ENCODE measurements around the gene CCN6.

The CCN6 gene

DNA sequence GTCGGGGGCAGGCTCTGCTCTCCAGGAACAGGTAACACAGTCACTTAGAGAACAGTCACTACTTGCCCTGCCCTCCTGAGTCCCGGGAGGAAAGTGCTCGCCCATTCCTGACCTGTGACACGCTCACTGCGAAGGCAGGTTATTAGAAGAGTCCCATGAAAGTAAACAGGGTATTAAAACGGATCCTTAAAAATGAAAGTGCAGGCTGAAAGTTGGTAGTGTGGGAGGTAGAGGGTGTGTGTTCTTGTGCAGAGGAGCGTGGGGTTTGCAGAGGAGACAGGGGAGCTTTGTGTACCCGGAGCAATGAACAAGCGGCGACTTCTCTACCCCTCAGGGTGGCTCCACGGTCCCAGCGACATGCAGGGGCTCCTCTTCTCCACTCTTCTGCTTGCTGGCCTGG lies at the start of gene CCN6:
CCN6 (plus strand) TSS at position 104 of the 400 bp plus-strand sequence; CDS start at position 358, 254 bp downstream.
- in situ Hi-C loops (cut with HindIII; ENCODE audit: low sequenced_read_pairs), result no loop called here
- no peak for DNase-seq (ENCODE audit: low read depth)
- no peak within 1 kb of the TSS for H3K4me3 ChIP-seq (ENCODE audit: low read depth, low read length)
- TF ChIP-seq, protein P1, sequence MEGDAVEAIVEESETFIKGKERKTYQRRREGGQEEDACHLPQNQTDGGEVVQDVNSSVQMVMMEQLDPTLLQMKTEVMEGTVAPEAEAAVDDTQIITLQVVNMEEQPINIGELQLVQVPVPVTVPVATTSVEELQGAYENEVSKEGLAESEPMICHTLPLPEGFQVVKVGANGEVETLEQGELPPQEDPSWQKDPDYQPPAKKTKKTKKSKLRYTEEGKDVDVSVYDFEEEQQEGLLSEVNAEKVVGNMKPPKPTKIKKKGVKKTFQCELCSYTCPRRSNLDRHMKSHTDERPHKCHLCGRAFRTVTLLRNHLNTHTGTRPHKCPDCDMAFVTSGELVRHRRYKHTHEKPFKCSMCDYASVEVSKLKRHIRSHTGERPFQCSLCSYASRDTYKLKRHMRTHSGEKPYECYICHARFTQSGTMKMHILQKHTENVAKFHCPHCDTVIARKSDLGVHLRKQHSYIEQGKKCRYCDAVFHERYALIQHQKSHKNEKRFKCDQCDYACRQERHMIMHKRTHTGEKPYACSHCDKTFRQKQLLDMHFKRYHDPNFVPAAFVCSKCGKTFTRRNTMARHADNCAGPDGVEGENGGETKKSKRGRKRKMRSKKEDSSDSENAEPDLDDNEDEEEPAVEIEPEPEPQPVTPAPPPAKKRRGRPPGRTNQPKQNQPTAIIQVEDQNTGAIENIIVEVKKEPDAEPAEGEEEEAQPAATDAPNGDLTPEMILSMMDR (IDR thresholded peaks at IDR 0.05; ENCODE audit: low read depth, low read length, missing control alignments), result no peak

DNA sequence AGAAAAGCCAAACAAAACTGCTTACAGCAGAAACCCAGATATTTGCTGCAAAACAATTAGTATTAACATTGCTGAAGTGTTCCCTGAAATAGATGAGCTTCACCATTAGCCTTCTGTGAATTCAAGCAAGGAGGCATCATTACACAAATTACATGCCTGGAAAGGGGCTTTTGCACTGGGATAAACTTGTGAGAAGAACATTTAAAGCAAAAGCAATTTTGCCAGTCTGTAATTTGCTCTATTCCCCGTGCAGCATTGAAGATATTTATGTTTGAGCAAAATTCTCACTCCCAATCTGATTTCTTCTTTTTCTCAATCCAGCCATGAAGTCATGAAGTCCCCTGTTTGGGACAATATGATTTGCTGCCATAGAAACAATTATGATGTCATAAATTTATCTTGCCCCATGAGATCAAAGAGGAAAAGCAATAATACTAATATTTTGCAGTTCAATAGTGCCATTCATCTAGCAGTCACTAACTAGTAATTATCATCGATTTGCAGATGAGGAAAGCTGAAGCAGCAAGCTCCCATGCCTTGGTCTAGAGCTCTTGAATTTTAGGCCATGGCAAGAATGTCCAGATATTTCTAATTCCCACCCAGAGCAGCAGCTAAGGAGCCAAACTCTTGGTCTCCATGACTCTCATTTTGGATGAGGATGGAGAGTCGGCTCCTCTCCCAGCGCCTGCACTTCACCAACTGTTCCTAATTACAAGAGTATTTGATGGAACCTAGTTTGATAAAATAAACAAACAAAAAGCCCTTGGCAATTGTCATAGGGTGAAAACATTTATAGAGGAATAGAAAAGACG lies 49.5 kb upstream of the CCN6 start:
- in situ Hi-C loops (cut with HindIII; ENCODE audit: low sequenced_read_pairs), result no loop called here
- H3K4me3 ChIP-seq (ENCODE audit: low read depth, low read length), result no peak overlapping the region
- TF ChIP-seq, protein P1 (IDR thresholded peaks at IDR 0.05; ENCODE audit: low read depth, low read length, missing control alignments), result no peak
- no peak for DNase-seq (ENCODE audit: low read depth)

DNA sequence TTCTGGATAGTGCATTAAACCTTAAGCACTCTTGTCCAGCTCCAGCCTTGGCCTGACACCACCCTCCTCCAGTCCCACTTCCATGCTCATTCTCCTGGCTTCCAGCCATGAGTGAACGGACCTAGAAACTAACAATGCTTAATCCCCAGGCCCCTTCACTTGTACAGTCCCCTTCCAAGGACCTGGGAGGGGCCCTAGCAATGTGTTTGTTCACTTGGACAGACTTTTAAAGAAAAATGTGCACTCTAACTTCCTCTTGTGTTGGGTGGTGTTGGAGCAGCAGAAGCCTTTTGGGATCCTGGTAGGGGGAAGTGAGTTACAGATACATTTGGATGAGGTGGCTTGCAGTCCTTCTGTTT lies 48.9 kb upstream of the CCN6 start:
- no peak for DNase-seq (ENCODE audit: low read depth)
- TF ChIP-seq, protein P1 (IDR thresholded peaks at IDR 0.05; ENCODE audit: low read depth, low read length, missing control alignments), result no peak
- H3K4me3 ChIP-seq (ENCODE audit: low read depth, low read length), result no peak overlapping the region
- in situ Hi-C loops (cut with HindIII; ENCODE audit: low sequenced_read_pairs), result no loop called here

DNA sequence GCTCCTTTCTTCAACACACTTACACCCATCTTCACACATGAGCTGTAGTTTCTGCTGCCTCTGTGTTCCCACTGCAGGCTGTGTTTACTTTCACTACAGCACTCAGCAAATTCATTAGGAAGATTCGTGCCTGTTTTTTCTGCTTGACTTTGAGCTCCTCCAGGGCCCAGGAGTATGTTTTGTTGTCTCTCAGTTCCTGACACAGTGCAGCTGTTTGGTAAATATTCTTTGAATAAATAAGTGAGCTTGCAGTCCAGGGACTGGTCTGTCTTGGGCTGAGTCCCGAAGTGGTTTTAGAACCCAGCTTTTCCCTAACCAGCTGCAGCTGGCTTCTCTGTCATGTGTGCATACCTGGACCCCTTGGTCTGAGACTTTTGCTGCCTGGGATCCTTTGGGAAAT lies 46.6 kb upstream of the CCN6 start:
- TF ChIP-seq, protein P1 (IDR thresholded peaks at IDR 0.05; ENCODE audit: low read depth, low read length, missing control alignments), result no peak
- DNase-seq (ENCODE audit: low read depth), result no peak
- in situ Hi-C loops (cut with HindIII; ENCODE audit: low sequenced_read_pairs), result no loop called here
- no peak overlapping the region for H3K4me3 ChIP-seq (ENCODE audit: low read depth, low read length)

DNA sequence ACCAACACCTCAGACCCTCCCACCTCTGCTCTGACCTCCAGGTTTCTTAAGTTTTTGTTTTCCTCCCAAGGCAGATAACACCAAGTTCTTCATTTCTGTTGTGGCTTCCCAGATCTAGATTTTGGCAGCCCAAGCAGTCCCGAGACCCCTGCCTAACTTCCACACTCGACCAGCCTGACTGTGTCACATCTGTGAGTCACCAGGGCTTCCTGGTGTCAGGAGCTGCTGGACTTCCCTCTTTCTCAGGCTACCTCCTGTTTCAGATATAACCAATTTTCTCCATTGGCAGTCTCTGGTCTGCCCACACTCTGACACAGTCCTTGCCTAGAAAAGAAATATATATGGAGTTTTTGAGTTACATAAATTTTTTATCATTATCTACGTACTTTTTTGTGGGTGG lies 46.1 kb upstream of the CCN6 start:
- TF ChIP-seq, protein P1 (IDR thresholded peaks at IDR 0.05; ENCODE audit: low read depth, low read length, missing control alignments), result no peak
- in situ Hi-C loops (cut with HindIII; ENCODE audit: low sequenced_read_pairs), result no loop called here
- DNase-seq (ENCODE audit: low read depth), result no peak
- H3K4me3 ChIP-seq (ENCODE audit: low read depth, low read length), result no peak overlapping the region

DNA sequence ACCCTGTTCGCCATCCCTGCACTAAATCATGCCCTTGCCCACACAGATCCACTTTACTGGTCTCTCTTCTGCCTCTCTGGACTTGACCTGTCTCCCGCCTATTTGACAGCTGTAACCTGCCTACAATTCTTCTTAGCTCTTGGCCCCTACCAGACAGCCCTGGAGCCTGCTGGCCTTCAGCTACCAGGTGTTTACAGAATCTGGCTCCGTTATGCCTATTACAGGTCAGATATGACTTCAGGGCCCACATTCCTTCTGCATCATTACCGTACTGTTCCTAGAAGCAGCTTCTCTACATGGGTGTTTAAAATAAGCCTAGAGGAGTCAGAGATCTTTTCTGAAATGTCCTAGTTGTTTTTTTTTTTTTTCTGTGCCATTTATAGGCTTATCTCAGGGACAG lies 45.4 kb upstream of the CCN6 start:
- H3K4me3 ChIP-seq (ENCODE audit: low read depth, low read length), result no peak overlapping the region
- in situ Hi-C loops (cut with HindIII; ENCODE audit: low sequenced_read_pairs), result no loop called here
- TF ChIP-seq, protein P1 (IDR thresholded peaks at IDR 0.05; ENCODE audit: low read depth, low read length, missing control alignments), result no peak
- DNase-seq (ENCODE audit: low read depth), result no peak

Measured in astrocyte of the cerebellum (primary cell).